ENCODE data around the gene UBE2H. TPM values are rescaled to one million over a fixed set of nuclear protein-coding genes. Genes with fewer than 3 reads are reported as not detected.

UBE2H gene
- total and polyA plus RNA-seq, 10 of the 15 experiments (the other 5 are each of a cell fraction or from before 2014, with no cell fraction given), result 15.6 to 75.5 (median 32.8) TPM

- TF ChIP-seq PKNOX1 (IDR thresholded peaks at IDR 0.05) (peak; percentile 10; the same call in 1 of the 2 replicates), ZBTB40 (IDR thresholded peaks at IDR 0.05; ENCODE audit: borderline replicate concordance) (no peak), ASH2L (IDR thresholded peaks at IDR 0.05; ENCODE audit: borderline replicate concordance, low read depth) (0 out of 2 replicates have a peak, but pooled peaks have one; percentile 55)
Observed at GRCh38 chr7:129952653-129953560, at the start of gene UBE2H (continued).

DNA sequence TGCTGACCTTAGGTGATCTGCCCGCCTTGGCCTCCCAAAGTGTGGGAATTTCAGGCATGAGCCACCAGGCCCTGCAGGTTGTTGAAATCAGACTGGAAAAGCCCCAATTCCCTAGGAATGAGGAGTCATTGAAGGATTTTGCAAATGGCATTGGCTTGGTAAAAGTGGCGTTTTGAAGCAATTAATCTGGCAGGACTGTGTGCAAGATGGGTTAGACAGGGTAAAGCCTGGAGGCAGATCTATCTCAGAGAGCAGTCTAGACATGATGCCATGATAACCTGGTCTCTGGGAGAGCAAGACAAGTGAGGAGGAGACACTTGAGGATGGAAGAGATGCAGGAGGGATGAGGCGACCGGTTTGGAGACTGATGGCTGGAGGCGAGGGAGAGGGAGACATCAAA lies 45.7 kb upstream of the UBE2H start:
- no peaks in the 10 kb centered on the region for H3K27me3 ChIP-seq (replicated peaks in 1 of 2; ENCODE audit: control insufficient read depth in 2 of 2, insufficient read depth in 2 of 2, low read length in 1 of 2)
- H3K79me2 ChIP-seq (ENCODE audit: control insufficient read depth, insufficient read depth, low read length), result no peaks in the 10 kb centered on the region
- SMC1A ChIA-PET (ENCODE audit: uncharacterized antibody, unreplicated experiment), result interaction anchor here (0.6 kb wide), 1 partner anchor 606 kb away, joined by 3 read pairs; no protein-coding TSS in a partner anchor
- in situ Hi-C loops (cut with MboI), result no loop called here
- WGBS (ENCODE audit: insufficient coverage, insufficient replicate concordance, low lambda C conversion rate, missing lambda C conversion rate), result 70% methylated on average over 5 of the region's 5 CpGs
- no peak overlapping the region for H3K4me2 ChIP-seq (ENCODE audit: control insufficient read depth, insufficient read depth)
- no peaks in the 10 kb centered on the region for H3K4me1 ChIP-seq (ENCODE audit: control insufficient read depth, insufficient read depth, low read length)
- H3K4me3 ChIP-seq, result no peak overlapping the region
- no peak overlapping the region for H3K9ac ChIP-seq (ENCODE audit: control insufficient read depth, insufficient read depth, low read length)
- H2AFZ ChIP-seq (ENCODE audit: control insufficient read depth, low read depth, low read length), result no peak overlapping the region
- intact Hi-C loops (cut with micrococcal nuclease; ENCODE audit: unreplicated experiment), result no loop called here
- H3K9me3 ChIP-seq (replicated peaks; ENCODE audit: control insufficient read depth, insufficient read depth, low read length), result no peaks in the 10 kb centered on the region
- POLR2A ChIA-PET, result interaction anchor here (0.6 kb wide), 1 partner anchor 150 kb away, joined by 4 read pairs; no protein-coding TSS in a partner anchor
- no peak for DNase-seq (ENCODE audit: low read depth, low spot score)
- no peak for ATAC-seq
- CTCF ChIA-PET, result no interaction called here
- RAD21 ChIA-PET (ENCODE audit: unreplicated experiment), result no interaction called here
- H3K36me3 ChIP-seq (ENCODE audit: control insufficient read depth in 2 of 2, insufficient read depth in 2 of 2, low read length in 1 of 2), result no peaks in the 10 kb centered on the region
- H3K27ac ChIP-seq (ENCODE audit: control insufficient read depth, insufficient read depth), result no peak overlapping the region
- no peaks in the 10 kb centered on the region for H4K20me1 ChIP-seq (ENCODE audit: control insufficient read depth, insufficient read depth)
- FAIRE-seq, result no peak
- BruUV-seq (replicated peaks), result no TSS peak
- TF ChIP-seq STAT3 (IDR thresholded peaks at IDR 0.05; ENCODE audit: low read depth, low read length), result no peak
- TF ChIP-seq SKIL (IDR thresholded peaks at IDR 0.05; ENCODE audit: low read depth, poor library complexity, severe bottlenecking), result no peak
- no peak for TF ChIP-seq RB1 (IDR thresholded peaks at IDR 0.05; ENCODE audit: borderline replicate concordance)
- TF ChIP-seq, protein P1, sequence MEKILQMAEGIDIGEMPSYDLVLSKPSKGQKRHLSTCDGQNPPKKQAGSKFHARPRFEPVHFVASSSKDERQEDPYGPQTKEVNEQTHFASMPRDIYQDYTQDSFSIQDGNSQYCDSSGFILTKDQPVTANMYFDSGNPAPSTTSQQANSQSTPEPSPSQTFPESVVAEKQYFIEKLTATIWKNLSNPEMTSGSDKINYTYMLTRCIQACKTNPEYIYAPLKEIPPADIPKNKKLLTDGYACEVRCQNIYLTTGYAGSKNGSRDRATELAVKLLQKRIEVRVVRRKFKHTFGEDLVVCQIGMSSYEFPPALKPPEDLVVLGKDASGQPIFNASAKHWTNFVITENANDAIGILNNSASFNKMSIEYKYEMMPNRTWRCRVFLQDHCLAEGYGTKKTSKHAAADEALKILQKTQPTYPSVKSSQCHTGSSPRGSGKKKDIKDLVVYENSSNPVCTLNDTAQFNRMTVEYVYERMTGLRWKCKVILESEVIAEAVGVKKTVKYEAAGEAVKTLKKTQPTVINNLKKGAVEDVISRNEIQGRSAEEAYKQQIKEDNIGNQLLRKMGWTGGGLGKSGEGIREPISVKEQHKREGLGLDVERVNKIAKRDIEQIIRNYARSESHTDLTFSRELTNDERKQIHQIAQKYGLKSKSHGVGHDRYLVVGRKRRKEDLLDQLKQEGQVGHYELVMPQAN (conservative IDR thresholded peaks at IDR 0.05), result no peak

Measured in GM12878 (cell line).